SW480 (cell line): ENCODE data around the gene CHMP5.

Source experiments
- DNase-seq: peaks from one replicate; pipeline ENCODE4 v3.0.0-alpha.2; 2016; ENCODE audit warnings: low spot score

Gene CHMP5

DNA sequence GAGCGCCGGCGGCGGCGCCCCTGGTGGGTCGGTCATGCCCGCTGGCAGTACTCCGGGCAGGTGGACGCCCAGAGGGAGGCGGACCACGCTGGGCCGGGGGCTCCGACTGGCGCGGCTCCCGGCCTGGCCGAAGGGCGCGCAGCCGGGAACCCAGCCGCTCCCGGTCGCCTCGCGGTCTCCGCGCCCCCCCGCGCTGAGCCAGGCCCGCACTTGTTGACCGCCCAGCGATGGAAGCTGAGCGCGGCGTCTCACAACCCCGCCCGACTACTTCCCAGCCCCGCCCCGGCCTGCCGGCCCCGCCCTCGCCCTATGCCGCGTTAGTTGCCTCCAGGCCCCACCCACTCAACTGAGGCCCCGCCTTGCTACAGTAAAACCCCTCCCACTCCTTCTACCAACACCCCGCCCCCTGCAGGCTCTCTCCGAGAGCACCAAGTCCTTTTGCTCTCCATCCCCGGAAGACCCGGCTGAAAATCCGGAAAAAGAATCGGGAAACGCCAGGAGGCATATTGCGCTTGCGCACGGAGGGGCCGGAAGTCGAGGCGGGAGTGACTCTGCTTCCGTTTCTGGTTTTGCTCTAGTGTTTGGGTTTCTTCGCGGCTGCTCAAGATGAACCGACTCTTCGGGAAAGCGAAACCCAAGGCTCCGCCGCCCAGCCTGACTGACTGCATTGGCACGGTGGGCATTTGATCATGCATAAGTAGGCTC lies at the start of gene CHMP5, which contains the start of gene BAG1:
TSS of gene CHMP5 (plus strand) at position 577 of the 705 bp plus-strand sequence. CDS start at position 607, 30 bp downstream.
TSS of gene BAG1 (minus strand) at position 236 of the 705 bp plus-strand sequence.
- peak; percentile 98 for DNase-seq

DNA sequence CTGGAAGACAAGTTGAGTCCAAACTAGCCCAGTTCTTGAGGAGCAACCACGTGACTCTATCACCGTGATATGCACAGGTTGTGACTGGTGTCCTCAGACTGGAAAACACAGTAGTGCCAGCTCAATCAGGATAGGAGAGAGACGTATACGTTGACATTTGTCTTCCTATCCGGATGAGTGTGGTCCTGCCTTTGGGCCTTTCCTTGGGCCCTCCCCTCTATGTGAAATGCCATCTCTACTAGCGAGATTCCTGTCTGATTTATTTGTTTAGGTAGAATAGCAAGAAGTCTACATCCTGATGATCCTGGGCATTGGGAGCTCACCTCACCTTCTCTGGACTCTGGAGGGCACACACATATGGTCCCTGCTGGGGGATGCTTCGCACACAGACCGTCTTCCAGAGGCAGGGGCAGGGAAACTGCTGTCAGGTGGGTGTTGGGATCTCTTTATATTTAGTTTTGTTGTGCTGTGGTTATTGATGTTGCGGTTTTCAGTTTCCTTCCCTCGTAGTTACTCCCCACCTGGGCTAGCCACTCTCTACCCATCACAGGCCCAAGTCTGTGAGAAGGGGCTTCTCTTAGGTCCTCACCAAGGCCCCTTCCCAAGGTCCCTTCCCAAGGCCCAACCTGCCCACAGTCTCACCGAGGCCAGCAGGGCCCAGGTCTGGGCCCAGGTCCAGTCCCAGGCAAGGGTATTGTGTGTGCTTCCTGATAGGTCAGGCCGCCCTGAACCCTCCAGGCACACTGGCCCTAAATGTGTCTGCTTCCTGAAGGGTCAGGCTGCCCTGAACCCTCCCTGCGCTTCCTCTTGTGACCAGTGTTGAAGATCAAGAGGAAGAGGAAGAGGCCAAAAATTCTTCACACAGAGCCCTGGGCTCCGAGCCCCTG lies 43.9 kb upstream of the CHMP5 start:
- no peak for DNase-seq

DNA sequence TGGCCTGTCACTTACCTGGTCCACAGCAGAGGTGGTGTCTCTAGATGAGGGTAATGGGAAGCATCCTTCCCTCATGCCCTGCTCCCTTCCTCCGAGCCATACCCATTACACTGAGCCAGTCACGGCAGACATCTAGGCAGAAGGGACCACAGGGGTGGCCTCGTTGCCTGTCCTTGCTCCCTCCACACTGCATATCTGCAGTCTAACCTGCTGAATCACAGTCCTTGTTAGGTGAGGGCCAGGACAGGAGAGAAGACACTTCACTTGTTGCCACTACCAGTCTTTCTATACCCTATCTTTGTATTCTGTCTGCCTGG lies 43.3 kb upstream of the CHMP5 start:
- no peak for DNase-seq

DNA sequence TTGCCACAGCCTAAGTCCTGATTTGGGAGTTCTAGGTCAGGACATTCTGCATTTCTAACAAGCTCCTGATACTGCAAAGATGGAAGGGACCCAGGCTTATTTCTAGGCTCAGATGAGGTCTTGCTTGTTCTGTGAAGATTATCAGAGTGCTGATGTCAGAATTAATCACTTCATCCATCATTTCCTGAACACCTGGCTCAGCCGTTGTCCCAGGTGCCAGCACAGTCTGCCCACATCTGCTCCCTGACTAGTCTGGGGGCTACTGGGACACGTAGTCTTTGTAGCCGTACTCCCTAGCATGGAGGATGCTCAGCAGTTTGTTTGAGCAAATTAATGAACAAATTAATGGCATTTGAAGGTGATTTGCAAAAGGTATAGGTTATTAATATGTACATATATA lies 42.8 kb upstream of the CHMP5 start:
- DNase-seq: no peak

DNA sequence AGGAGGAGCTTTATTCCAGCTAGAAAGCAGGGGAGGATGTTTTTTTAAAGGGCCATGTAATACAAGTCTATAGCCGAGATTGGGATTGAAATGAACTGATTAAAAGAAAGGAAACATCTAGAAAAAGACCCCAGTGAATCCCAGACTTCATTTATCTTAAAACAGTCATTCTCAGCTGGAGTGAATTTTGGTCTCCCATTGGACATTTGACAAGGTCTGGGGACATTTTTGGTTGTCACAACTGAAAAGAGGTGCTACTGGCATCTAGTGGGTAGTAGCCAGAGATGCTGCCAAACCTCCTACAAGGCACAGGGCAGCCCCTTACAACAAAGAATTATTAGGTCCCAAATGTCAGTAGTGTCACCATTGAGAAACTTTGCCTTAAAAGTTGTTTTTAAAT lies 41.2 kb upstream of the CHMP5 start:
- DNase-seq: no peak

DNA sequence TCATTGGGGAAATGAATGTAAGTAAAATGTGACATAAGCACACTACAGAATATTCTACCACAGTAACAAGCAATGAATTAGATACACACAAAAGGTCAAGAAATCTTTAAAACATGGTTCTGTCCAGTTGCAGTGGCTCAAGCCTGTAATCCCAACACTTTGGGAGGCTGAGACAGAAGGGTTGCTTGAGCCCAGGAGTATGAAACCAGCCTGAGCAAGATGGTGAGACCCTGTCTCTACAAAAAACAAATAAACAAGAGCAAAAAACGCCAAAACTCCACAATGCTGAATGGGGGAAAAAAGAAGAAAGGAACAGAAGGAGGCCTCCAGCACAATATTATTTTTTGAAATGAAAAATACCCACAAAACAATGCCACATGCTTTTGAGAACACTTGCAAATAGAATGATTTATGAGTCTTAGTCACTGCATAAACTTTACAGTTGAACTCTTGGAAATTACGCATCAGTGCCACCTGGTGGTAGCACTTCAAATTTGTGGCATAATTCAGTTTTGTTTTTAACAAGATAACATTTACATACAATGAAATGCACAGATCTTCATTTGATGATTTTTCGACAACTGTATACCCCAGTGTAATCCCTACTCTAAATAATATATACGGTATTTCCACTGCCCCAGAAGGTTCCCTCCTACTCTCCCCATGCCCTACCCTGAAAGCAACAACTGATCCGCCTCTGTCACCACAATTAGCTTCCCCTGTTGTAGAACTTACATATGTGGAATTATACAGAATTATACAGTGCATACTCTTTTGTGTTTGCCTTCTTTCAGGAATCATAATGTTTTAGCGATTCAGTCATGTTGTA lies 39.3 kb upstream of the CHMP5 start:
- DNase-seq: peak; percentile 75

DNA sequence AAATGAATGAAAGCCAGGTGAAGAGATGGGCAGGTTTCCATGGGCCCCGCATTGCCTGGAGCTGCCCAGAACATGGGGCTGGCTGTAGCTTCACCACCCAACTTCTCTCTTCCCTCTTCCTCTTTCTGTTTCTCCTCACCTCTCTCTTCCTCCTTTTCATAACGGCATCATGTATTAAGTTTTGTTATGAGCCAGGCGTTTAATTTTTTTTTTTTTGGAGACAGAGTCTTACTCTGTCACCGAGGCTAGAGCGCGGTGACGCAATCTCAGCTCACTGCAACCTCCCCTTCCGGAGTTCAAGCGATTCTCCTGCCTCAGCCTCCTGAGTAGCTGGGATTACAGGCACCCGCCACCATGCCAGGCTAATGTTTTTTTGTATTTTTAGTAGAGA lies 37.8 kb upstream of the CHMP5 start:
- no peak for DNase-seq

DNA sequence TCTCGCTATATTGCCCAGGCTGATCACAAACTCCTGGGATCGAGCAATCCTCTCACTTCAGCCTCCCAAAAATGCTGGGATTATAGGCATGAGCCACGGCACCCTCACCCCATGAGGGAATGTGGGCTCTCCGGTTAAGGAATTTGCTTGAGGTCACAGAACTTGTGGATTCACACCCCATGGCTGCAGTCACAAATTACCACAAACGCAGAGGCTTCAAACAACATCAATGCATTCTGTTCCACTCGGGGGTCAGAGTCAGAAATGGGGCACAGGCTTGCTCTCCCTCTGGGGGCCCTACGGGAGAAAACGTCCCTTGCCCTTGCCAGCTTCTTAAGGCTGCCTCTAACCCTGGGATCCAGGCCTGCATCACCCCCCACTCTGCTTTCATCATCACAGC lies 37.1 kb upstream of the CHMP5 start:
- no peak for DNase-seq

DNA sequence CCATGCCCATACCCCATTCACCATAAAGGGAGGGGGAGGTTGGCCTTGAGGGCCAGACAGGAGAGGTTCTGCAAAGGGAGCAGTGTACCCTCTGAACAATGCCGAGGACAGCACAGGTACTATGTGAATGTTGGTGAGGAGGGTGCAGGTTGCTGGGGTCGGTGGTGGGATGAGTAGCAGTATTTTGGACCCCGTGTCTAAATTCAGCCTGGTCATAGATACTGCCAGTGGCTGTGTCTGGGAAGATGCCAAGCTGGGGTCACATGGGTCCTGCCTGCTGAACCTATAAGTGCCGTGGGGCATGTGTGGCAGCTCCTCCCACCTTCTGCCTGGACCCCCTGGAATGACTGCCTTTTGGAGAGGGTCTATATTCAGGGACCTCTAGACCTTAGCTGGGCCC lies 36.2 kb upstream of the CHMP5 start:
- no peak for DNase-seq

DNA sequence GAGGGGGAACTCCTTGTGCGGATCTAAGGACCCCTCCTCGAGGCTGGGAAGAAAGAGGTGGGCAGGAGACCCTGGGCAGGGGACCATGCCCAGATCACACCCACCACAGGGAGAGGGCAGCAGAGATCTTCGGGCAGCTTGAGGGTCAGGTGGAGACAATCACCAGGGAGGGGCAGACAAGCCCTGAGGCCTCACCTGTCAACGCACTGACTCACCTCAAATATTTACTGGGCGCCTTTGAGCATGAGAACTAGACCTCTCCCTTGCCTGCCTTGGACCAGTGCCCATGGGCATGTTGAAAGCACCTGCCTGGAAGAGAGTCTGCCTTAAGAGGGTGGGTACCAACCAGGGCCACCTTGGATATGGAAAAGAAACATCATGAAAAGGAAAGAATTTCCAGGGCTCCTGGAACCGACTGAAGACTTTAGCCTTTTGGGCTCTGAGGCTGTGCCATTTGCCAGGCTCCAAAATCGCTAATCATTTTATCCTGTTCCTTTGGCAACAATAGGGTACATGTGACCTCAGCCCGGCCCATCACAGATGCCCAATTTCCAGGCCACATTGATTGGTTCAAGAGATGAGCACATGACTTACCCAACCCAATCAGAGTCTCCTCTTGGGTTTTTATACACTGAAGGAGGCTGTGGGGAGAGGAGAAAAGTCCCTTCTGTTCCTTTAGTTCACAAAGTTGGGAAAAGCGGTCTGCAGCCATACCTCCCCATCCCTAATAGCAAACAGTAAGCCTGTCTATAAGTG lies 35.3 kb upstream of the CHMP5 start:
- peak; percentile 94 for DNase-seq

DNA sequence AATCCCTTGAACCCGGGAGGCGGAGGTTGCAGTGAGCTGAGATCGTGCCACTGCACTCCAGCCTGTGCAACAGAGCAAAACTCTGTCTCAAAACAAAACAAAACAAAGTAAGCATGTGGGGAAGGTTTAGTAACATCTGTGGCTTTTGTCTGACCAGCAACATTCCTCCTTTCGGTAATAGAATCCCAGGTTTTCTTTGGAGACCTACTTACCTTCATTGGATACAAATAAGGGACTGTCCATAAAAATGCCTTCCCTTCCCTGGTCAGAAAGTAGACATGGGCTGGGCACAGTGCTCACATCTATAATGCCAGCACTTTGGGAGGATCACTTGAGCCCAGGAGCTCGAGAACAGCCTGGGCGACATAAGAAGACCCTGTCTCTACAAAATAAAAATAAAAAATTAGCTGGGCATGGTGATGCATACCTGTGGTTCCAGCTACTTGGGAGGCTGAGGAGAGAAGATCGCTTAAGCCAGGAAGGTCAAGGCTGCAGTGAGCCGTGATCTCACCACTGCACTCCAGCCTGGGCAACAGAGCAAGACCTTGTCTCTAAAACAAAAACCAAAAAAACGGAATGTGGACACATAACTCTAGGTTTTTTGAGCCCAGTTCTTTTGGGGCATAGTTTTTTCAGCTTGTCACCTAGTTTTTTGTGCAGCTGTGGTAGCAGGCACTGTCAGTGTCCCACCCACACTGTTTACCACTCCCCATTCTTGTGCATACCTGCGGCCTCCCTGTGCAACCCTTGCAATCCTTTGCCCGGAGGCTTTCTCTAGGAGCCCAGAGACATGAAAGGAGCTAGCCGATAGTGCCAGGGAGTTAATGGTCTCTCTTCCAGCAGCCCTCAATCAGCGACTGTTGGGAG lies 33.9 kb upstream of the CHMP5 start:
- DNase-seq: peak; percentile 88

DNA sequence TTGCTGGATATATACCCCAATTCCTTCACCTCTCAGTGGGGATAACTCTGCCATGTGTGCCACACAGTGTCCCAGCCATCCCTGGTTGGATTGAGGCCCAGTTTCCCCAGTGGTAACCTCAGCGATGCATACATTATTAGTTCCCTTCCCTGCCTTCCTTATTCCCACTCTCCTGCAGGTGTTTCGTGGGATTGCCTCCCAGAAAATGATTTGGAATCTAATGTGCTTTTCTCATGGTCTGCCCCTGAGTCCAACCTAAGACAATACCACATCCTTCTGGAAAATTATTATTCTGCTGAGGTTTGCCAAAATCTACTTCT lies 33.3 kb upstream of the CHMP5 start:
- no peak for DNase-seq

DNA sequence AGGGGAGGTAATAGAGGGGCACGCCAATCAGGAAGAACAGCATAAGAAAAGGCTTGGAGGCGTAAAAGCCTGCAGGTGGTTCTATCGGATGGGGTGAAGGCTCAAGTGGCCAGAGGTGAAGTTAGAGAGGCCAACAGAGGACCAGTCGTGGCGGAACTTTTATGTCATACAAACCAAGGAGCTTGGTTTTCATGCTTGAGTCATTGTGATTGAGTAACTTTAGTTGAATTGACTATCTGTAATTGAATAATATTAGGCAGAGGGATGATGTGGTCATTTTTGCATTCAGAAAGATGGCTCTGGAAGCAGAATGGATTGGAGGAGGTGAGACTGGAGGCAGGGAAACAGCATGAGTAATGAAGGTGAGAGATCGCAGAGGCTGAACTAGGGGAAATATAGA lies 32.0 kb upstream of the CHMP5 start:
- no peak for DNase-seq

DNA sequence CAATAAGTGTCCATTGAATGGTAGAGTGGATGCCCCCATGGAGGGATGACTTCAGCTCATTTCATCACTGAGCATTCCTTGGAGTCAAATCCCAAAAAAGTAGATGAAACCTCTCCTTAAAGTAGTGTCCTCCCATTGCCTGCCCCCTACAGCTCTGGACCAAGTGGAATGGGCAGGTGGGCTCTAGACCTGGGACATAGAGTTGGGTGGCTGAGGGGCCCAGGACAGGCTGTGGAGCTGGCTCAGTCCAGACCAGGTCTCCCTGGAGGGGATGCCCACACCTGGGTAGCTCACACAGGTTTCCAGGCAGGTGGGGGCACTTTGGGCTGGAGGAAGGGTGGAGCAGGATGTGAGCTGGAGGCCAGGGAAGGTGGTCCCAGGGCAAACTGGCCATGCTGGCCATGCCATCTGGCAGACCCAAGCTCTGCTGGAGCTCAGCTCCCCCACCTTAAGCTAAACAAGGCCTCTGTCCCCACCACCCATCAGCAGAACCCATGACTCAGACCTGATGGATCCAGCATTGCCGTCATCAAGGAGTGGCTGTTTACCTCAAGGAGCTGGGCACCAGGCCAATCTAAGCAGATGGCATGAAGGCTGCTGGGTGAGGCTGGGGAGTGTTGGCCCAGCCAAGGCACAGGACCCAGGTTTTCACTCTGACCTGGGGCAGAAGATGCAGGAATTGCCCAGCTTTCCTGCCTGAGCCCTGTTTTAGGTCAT lies 31.1 kb upstream of the CHMP5 start:
- peak; percentile 73 for DNase-seq

DNA sequence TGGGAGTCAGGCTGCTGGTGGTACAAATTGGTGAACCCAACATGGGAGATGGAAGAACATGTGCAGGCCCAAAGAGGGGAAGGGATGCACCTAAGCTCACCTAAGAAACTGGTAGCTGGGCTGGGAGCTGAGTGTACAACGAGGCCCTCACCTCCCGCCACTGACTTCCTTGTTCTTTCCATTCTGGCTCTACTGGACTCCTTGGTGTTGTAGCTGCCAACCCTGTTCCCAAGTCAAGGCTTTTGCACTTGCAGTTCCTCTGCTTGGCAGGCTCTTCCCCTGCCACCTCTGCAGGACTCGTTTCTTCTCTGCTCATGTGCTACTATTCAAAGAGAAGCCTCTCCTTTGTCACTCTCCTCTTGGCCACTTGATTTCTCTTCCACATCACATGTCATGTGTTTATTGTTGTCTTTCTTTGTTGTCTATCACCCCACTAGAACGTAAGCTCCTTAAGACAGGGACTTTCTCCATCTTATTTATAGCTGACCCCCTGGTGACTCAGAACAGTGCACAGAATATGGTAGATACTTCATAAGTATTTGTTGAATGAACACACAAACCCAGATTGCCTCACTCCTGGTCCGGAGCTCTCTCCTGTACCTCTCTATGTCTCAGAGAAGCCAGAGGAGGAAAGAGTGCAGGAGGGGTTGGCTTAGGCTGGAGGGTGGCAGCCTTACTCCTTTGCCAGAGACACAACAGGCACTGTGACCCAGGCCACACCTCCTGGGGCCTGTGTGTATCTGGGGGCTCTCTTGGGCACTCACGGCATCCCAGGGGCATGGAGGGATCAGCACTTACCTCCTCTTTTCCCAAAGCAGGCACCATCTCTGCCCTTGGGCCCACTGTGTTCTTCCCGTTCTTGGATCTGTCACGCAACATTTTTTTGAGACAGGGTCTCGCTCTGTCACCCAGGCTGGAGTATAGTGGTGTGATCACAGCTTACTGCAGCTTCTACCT lies 30.1 kb upstream of the CHMP5 start:
- no peak for DNase-seq

DNA sequence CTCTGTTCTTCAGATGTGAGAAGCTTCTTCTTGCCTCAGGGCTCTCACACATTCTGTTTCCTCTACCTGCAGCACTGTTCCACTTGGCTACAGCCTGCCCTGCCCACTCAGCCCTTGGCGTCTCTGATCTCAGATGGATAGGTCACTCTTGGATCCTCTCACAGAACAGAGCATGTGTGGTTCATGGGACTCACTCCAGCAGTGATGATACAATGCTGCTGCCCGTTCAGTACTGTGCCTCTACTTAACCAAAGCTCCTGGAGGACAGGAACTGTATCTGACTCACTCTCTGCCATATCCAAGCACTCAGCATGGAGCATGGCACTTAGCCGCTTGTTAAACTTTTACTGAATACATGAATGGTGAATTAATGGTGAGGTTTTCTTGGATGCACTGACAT lies 28.3 kb upstream of the CHMP5 start:
- DNase-seq: no peak

DNA sequence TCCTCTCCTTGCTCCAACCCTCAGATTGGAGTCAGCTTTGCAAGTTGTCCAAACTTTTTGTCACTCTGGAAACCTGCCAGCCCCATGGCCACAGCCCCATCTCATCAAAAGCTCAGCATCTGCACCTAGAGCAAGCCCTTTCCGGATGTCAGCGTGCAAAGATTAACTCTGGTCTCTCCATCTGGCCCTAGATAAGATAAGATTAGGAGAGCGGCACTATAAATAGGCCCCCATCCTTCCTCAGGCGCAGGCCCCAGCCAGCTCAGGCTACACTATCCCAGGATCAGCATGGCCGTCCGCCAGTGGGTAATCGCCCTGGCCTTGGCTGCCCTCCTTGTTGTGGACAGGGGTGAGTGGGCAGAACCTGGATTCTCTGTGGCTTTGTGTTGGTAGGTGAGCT lies 24.9 kb upstream of the CHMP5 start, which contains the start of gene SPINK4:
TSS of gene SPINK4 (plus strand) at position 247 of the 400 bp plus-strand sequence. CDS start at position 289, 42 bp downstream.
- DNase-seq: no peak

DNA sequence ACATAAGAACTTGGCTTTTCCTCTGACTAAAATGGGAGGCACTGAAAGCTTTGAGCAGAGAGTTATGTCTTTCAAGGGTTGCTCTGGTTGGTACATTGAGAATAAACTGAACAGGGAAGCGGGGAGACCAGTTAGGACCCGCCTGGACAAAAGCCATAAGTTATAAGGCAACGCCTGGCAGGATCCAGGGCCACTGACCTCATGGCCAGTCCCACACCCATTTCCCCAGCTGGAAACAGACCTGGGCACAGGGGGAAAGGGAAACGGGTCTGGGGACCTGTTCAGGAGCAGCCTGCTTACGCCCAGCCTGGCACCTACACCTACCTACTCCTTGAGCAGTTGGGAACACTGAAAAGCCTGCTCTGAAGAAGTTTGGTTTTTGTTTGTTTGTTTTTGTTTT lies 23.6 kb upstream of the CHMP5 start:
- no peak for DNase-seq

DNA sequence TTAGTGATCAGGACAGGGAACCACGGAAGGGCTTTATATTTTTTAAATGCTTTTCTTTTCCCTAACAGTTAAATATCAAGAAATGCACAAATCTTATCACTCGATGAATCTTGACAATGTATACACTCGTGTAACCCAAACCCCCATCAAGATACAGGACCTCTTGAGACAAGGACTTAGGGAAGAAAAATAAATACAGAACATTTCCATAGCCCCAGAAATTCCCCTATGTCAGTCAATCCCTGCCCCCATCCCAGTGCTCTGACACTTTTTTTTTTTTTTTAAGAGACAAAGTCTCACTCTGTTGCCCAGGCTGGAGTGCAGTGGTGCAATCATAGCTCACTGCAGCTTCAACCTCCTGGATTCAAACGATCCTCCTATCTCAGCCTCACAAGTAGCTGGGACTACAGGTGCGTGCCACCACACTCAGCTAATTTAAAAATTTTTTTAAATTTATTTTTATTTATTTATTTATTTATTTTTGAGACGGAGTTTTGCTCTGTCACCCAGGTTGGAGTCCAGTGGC lies 22.2 kb upstream of the CHMP5 start:
- DNase-seq: no peak
